ENCODE data around the gene EDA. TPM values are rescaled to one million over a fixed set of nuclear protein-coding genes. Genes with fewer than 3 reads are reported as not detected.

Gene EDA
- total and polyA plus RNA-seq, 10 of the 15 experiments (the other 5 are each of a cell fraction or from before 2014, with no cell fraction given) = 0.06 TPM; not detected in 9

- TF ChIP-seq NKRF (conservative IDR thresholded peaks at IDR 0.05) (no peak), ZBTB11 (CRISPR knock-in tag; IDR thresholded peaks at IDR 0.05) (no peak), SUPT20H (IDR thresholded peaks at IDR 0.05; ENCODE audit: borderline replicate concordance, control insufficient read depth, low read depth, low read length) (no peak), E2F4 (IDR thresholded peaks at IDR 0.05; ENCODE audit: low read depth, low read length) (no peak), BCL3 (IDR thresholded peaks at IDR 0.05; ENCODE audit: borderline replicate concordance, insufficient read depth, low read depth, low read length, poor library complexity, severe bottlenecking) (no peak), HCFC1 (IDR thresholded peaks at IDR 0.05; ENCODE audit: low read length) (no peak), CHD1 (IDR thresholded peaks at IDR 0.05; ENCODE audit: low read depth, low read length) (no peak), ATF7 (IDR thresholded peaks at IDR 0.05; ENCODE audit: low read depth) (no peak), ZNF687 (IDR thresholded peaks at IDR 0.05) (no peak), RAD51 (IDR thresholded peaks at IDR 0.05) (no peak), EGR1 (IDR thresholded peaks at IDR 0.05; ENCODE audit: borderline replicate concordance in 1 of 2, low read depth in 2 of 2, low read length in 2 of 2) (no peak)
Observed at GRCh38 chrX:70016513-70016912, 400.6 kb downstream of the EDA start (continued).
